HepG2 (cell line): Measurements from ENCODE around the gene VPS11. TPM values are rescaled to one million over a fixed set of nuclear protein-coding genes. Genes with fewer than 3 reads are reported as not detected.
A peak's percentile ranks its signal among the peaks of the same experiment; 100 is the strongest.

Experiments
- ATF1 ChIP-seq: IDR thresholded peaks from 2 replicates; pipeline ENCODE4 v1.6.1; 2016; ENCODE audit warnings: mild to moderate bottlenecking, control low read depth
- DNMT3B ChIP-seq: conservative IDR thresholded peaks from 2 replicates; pipeline ENCODE4 v1.6.1; 2016; ENCODE audit warnings: missing biosample characterization, control low read depth
- HNF4A ChIP-seq: sonication (generic); formaldehyde crosslinking; IDR thresholded peaks from 2 replicates; pipeline ENCODE4 v1.4.0; 2020; ENCODE audit warnings: missing genetic modification reagents
- KLF11 ChIP-seq: IDR thresholded peaks from 2 replicates; pipeline ENCODE4 v1.6.1; 2016; ENCODE audit warnings: missing compliant biosample characterization
- MYNN ChIP-seq: sonication (generic); formaldehyde crosslinking; IDR thresholded peaks from 2 replicates; pipeline ENCODE4 v1.4.0; 2020; ENCODE audit warnings: mild to moderate bottlenecking, low read depth, missing genetic modification reagents
- NR2F6 ChIP-seq, 2 experiments: IDR thresholded peaks; 2 replicates each; pipeline ENCODE4 v1.6.1; 2016; ENCODE audit warnings: antibody characterized with exemption in 1 of 2, mild to moderate bottlenecking in 1 of 2
- SIN3A ChIP-seq: IDR thresholded peaks from 2 replicates; pipeline ENCODE4 v1.6.1; 2011; ENCODE audit warnings: low read depth, mild to moderate bottlenecking, control low read depth, low read length, borderline replicate concordance
- SP1 ChIP-seq, 2 experiments: fragments of 450-650 bp in 1 of 2; sonication (generic) in 1 of 2; formaldehyde crosslinking in 1 of 2; IDR thresholded peaks; 2 replicates each; pipeline versions ENCODE4 v1.4.0 to v1.6.1; 2016 to 2020; ENCODE audit warnings: missing genetic modification reagents in 1 of 2
- SPEN ChIP-seq: sonication (generic); formaldehyde crosslinking; IDR thresholded peaks from 2 replicates; pipeline ENCODE4 v1.5.1; 2020; ENCODE audit warnings: low read depth, mild to moderate bottlenecking, missing genetic modification reagents
- STAG1 ChIP-seq: sonication (generic); formaldehyde crosslinking; IDR thresholded peaks from 2 replicates; pipeline ENCODE4 v1.4.0; 2020; ENCODE audit warnings: missing genetic modification reagents
- YEATS2 ChIP-seq: sonication (generic); formaldehyde crosslinking; IDR thresholded peaks from 2 replicates; pipeline ENCODE4 v1.4.0; 2020; ENCODE audit warnings: missing genetic modification reagents, borderline replicate concordance
- ZBTB14 ChIP-seq: sonication (generic); formaldehyde crosslinking; IDR thresholded peaks from 2 replicates; pipeline ENCODE4 v1.4.0; 2020; ENCODE audit warnings: missing genetic modification reagents
- ZMYM2 ChIP-seq: sonication (generic); formaldehyde crosslinking; IDR thresholded peaks from 2 replicates; pipeline ENCODE4 v1.8.0; 2022; ENCODE audit warnings: mild to moderate bottlenecking, missing genetic modification reagents
- ZNF251 ChIP-seq: sonication (generic); formaldehyde crosslinking; IDR thresholded peaks from 2 replicates; pipeline ENCODE4 v1.9.0; 2021; ENCODE audit warnings: mild to moderate bottlenecking, missing genetic modification reagents
- ZNF331 ChIP-seq: sonication (generic); formaldehyde crosslinking; IDR thresholded peaks from 2 replicates; pipeline ENCODE4 v1.4.0; 2020; ENCODE audit warnings: missing genetic modification reagents
- ZNF33A ChIP-seq: sonication (generic); formaldehyde crosslinking; IDR thresholded peaks from 2 replicates; pipeline ENCODE4 v1.5.1; 2020; ENCODE audit warnings: missing genetic modification reagents, mild to moderate bottlenecking, moderate library complexity, borderline replicate concordance
- ZNF33B ChIP-seq: sonication (generic); formaldehyde crosslinking; IDR thresholded peaks from 2 replicates; pipeline ENCODE4 v1.5.1; 2020; ENCODE audit warnings: mild to moderate bottlenecking, missing genetic modification reagents
- ZNF441 ChIP-seq: sonication (generic); formaldehyde crosslinking; IDR thresholded peaks from 2 replicates; pipeline ENCODE4 v1.7.0; 2021; ENCODE audit warnings: missing genetic modification reagents, borderline replicate concordance
- ZNF570 ChIP-seq: sonication (generic); formaldehyde crosslinking; IDR thresholded peaks from 2 replicates; pipeline ENCODE4 v1.4.0; 2020; ENCODE audit warnings: mild to moderate bottlenecking, missing genetic modification reagents, borderline replicate concordance
- ZNF598 ChIP-seq: sonication (generic); formaldehyde crosslinking; IDR thresholded peaks from 2 replicates; pipeline ENCODE4 v1.5.1; 2020; ENCODE audit warnings: mild to moderate bottlenecking, missing genetic modification reagents, borderline replicate concordance
- ZNF687 ChIP-seq: sonication (generic); formaldehyde crosslinking; IDR thresholded peaks from 2 replicates; pipeline ENCODE4 v1.5.1; 2020; ENCODE audit warnings: mild to moderate bottlenecking, missing genetic modification reagents, moderate library complexity
- ZNF724P ChIP-seq: sonication (generic); formaldehyde crosslinking; IDR thresholded peaks from 2 replicates; pipeline ENCODE4 v1.8.0; 2022; ENCODE audit warnings: missing genetic modification reagents, borderline replicate concordance
- ZNF766 ChIP-seq: sonication (generic); formaldehyde crosslinking; IDR thresholded peaks from 2 replicates; pipeline ENCODE4 v1.5.0; 2020; ENCODE audit warnings: missing genetic modification reagents, borderline replicate concordance
- ZNF792 ChIP-seq: IDR thresholded peaks from 2 replicates; pipeline ENCODE4 v1.6.1; 2016
- ZNF883 ChIP-seq: sonication (generic); formaldehyde crosslinking; IDR thresholded peaks from 2 replicates; pipeline ENCODE4 v1.5.1; 2020; ENCODE audit warnings: mild to moderate bottlenecking, missing genetic modification reagents; ENCODE audit errors: not compliant biosample characterization
- polyA plus RNA-seq, 8 experiments: library from polyadenylated mRNA; depleted of rRNA in 3 of 8; stranded (reverse) in 7 of 8; unstranded in 1 of 8; fragments of >200 nt; fragmentation: Illumina TruSeq in 4 of 8; extraction: Trizol in 4 of 8; gene quantifications; 2 replicates each; pipeline versions ENCODE4 v1.2.1 to v1.2.3, GENCODE V29; 2011 to 2016; ENCODE audit warnings: low read depth in 4 of 8, missing spikeins in 1 of 8, mixed read lengths in 1 of 8; ENCODE audit not compliant: insufficient read depth in 1 of 8
- total RNA-seq, 5 experiments: library from RNA; depleted of rRNA; stranded (reverse); fragments of >200 nt; fragmentation: Illumina TruSeq; extraction: Trizol; gene quantifications; 2 replicates each; pipeline ENCODE4 v1.2.3, GENCODE V29; 2016; ENCODE audit warnings: low read depth in 1 of 5

Gene VPS11
- total and polyA plus RNA-seq, 2 of the 13 experiments (the other 11 are each of a cell fraction or from before 2014, with no cell fraction given): 13.7 to 21.6 TPM

- TF ChIP-seq ZNF33A (CRISPR knock-in tag) (peak; percentile 61; the same call in 1 of the 2 replicates), HNF4A (CRISPR knock-in tag) (no peak), ATF1 (CRISPR knock-in tag) (peak; percentile 81), ZNF883 (CRISPR knock-in tag) (peak; percentile 80), YEATS2 (CRISPR knock-in tag) (peak; percentile 68), ZNF724P (CRISPR knock-in tag) (peak; percentile 80; the same call in 1 of the 2 replicates), ZNF570 (no peak), ZNF251 (CRISPR knock-in tag) (no peak), ZNF766 (CRISPR knock-in tag) (peak; percentile 55; the same call in 1 of the 2 replicates), DNMT3B (0 out of 2 replicates have a peak, but pooled peaks have one; percentile 68), STAG1 (CRISPR knock-in tag) (no peak; the same call in none of the 2 replicates), KLF11 (CRISPR knock-in tag) (no peak), SPEN (CRISPR knock-in tag) (peak; percentile 23; the same call in 1 of the 2 replicates), ZNF598 (CRISPR knock-in tag) (peak; percentile 74), ZNF687 (CRISPR knock-in tag) (peak; percentile 88), MYNN (CRISPR knock-in tag) (no peak; the same call in 1 of the 2 replicates), ZNF792 (peak; percentile 67; the same call in 1 of the 2 replicates), ZMYM2 (CRISPR knock-in tag) (peak; percentile 86), SP1 (IDR thresholded peaks at IDR 0.05) (no peak), SP1 (CRISPR knock-in tag; IDR thresholded peaks at IDR 0.05) (peak; percentile 76), ZNF33B (CRISPR knock-in tag) (peak; percentile 91), ZNF441 (CRISPR knock-in tag) (0 out of 2 replicates have a peak, but pooled peaks have one; percentile 56), ZNF331 (peak; percentile 11), SIN3A (peak; percentile 98), NR2F6 (IDR thresholded peaks at IDR 0.05) (no peak), NR2F6 (CRISPR knock-in tag; IDR thresholded peaks at IDR 0.05) (no peak), ZBTB14 (CRISPR knock-in tag) (peak; percentile 78)
Observed at GRCh38 chr11:119095066-119095880, 27.7 kb downstream of the VPS11 start (continued).
